A549 (cell line): Measurements from ENCODE around the gene ZBTB38. TPM values are rescaled to one million over a fixed set of nuclear protein-coding genes. Genes with fewer than 3 reads are reported as not detected.

Experiments
- ATAC-seq, 2 experiments: fragments of 200-7000 bp in 1 of 2; fragments of >200 bp in 1 of 2; cut with Nextera tagmentation in 1 of 2; cut with Tn5 transposase in 1 of 2; 3 replicates each; pipeline versions ENCODE4 v1.8.0 to v1.9.1; 2018 to 2020; ENCODE audit warnings: mild to moderate bottlenecking in 1 of 2, moderate library complexity in 1 of 2
- CTCF ChIA-PET: fragments of 300-600 bp; sonication (Branson Sonifier 250); formaldehyde crosslinking; extraction: SDS; loops from one replicate; lab custom pipeline; 2021; ENCODE audit warnings: antibody characterized with exemption, inconsistent platforms; lab: Yijun Ruan, JAX
- POLR2A ChIA-PET: fragments of 350-600 bp; formaldehyde crosslinking; extraction: SDS; loops from one replicate; lab custom pipeline; 2021; ENCODE audit warnings: antibody characterized with exemption, inconsistent platforms; lab: Yijun Ruan, JAX
- DNase-seq, 2 experiments: peaks; one replicate each; pipeline versions ENCODE4 v3.0.0 to v3.0.0-alpha.2; 2011 to 2016; ENCODE audit warnings: low read depth in 1 of 2, low spot score in 1 of 2
- FAIRE-seq: peaks from 2 replicates; lab custom pipeline; 2011; peaks lifted over from hg19 to GRCh38; lab: Jason Lieb, UNC
- H3K27ac ChIP-seq, 2 experiments: fragments of >200 bp; sonication (Bioruptor Twin); formaldehyde crosslinking; 3 replicates each; pipeline ENCODE4 v1.5.1; 2016 to 2017
- H3K4me1 ChIP-seq: fragments of >200 bp; sonication (Bioruptor Twin); formaldehyde crosslinking; 3 replicates; pipeline ENCODE4 v1.6.1; 2016
- H3K4me2 ChIP-seq: fragments of >200 bp; sonication (Bioruptor Twin); formaldehyde crosslinking; 3 replicates; pipeline ENCODE4 v1.6.1; 2016
- H3K4me3 ChIP-seq: fragments of >200 bp; sonication (Bioruptor Twin); formaldehyde crosslinking; 3 replicates; pipeline ENCODE4 v1.5.1; 2016
- H3K9me3 ChIP-seq: fragments of >200 bp; sonication (Bioruptor Twin); formaldehyde crosslinking; 3 replicates; pipeline ENCODE4 v1.6.1; 2016
- ATOH8 ChIP-seq: fragments of 250-450 bp; sonication (Bioruptor Pico); IDR thresholded peaks from 2 replicates; pipeline ENCODE4 v1.5.0; 2020; ENCODE audit warnings: low read depth, mild to moderate bottlenecking, moderate library complexity
- BCL3 ChIP-seq: fragments of >200 bp; sonication (Bioruptor Twin); formaldehyde crosslinking; IDR thresholded peaks from 3 replicates; pipeline ENCODE4 v1.6.1; 2016
- CBX8 ChIP-seq: fragments of 200-600 bp; sonication (generic); IDR thresholded peaks from 2 replicates; pipeline ENCODE4 v1.6.1; 2016
- CEBPB ChIP-seq, 2 experiments: fragments of >200 bp in 1 of 2; sonication (Bioruptor Twin) in 1 of 2; formaldehyde crosslinking in 1 of 2; IDR thresholded peaks; 2 replicates each; pipeline ENCODE4 v1.6.1; 2012 to 2016
- CHD2 ChIP-seq: fragments of 150-350 bp; IDR thresholded peaks from 2 replicates; pipeline ENCODE4 v1.6.1; 2014; ENCODE audit warnings: low read length; ENCODE audit not compliant: partially characterized antibody
- CHD4 ChIP-seq: fragments of 200-600 bp; sonication (generic); IDR thresholded peaks from 2 replicates; pipeline ENCODE4 v1.6.1; 2016; ENCODE audit warnings: antibody characterized with exemption, mild to moderate bottlenecking, borderline replicate concordance
- EHF ChIP-seq: fragments of 250-450 bp; sonication (Bioruptor Pico); IDR thresholded peaks from 2 replicates; pipeline ENCODE4 v1.5.0; 2020; ENCODE audit warnings: mild to moderate bottlenecking
- ESRRA ChIP-seq: fragments of 150-350 bp; IDR thresholded peaks from 2 replicates; pipeline ENCODE4 v1.6.1; 2014; ENCODE audit warnings: mild to moderate bottlenecking, low read length, borderline replicate concordance
- GATA3 ChIP-seq: IDR thresholded peaks from 2 replicates; pipeline ENCODE4 v1.6.1; 2012; ENCODE audit warnings: borderline replicate concordance
- HOXA7 ChIP-seq: fragments of 250-450 bp; sonication (Bioruptor Pico); IDR thresholded peaks from 2 replicates; pipeline ENCODE4 v1.5.0; 2020; ENCODE audit warnings: mild to moderate bottlenecking, moderate library complexity
- JUNB ChIP-seq: fragments of >200 bp; sonication (Bioruptor Twin); formaldehyde crosslinking; IDR thresholded peaks from 2 replicates; pipeline ENCODE4 v1.6.1; 2016
- KDM5A ChIP-seq: fragments of 200-600 bp; sonication (generic); IDR thresholded peaks from 2 replicates; pipeline ENCODE4 v1.6.1; 2016; ENCODE audit warnings: antibody characterized with exemption, mild to moderate bottlenecking
- MAFK ChIP-seq: fragments of 450-650 bp; IDR thresholded peaks from 2 replicates; pipeline ENCODE4 v1.6.1; 2014; ENCODE audit not compliant: partially characterized antibody
- MAZ ChIP-seq: fragments of 150-350 bp; IDR thresholded peaks from 2 replicates; pipeline ENCODE4 v1.6.1; 2014; ENCODE audit warnings: antibody characterized with exemption, low read depth, low read length, borderline replicate concordance
- NFE2L2 ChIP-seq: fragments of 150-350 bp; conservative IDR thresholded peaks from 2 replicates; pipeline ENCODE4 v1.6.1; 2014; ENCODE audit warnings: low read length
- NPAS2 ChIP-seq: fragments of 250-450 bp; sonication (Bioruptor Pico); IDR thresholded peaks from 2 replicates; pipeline ENCODE4 v1.8.0; 2022; ENCODE audit warnings: mild to moderate bottlenecking, moderate library complexity, borderline replicate concordance
- POLR2AphosphoS2 ChIP-seq: conservative IDR thresholded peaks from 2 replicates; pipeline ENCODE4 v1.6.1; 2012; ENCODE audit warnings: low read length, improper control_type of control experiment, inconsistent platforms
- SREBF2 ChIP-seq: fragments of 450-650 bp; IDR thresholded peaks from 2 replicates; pipeline ENCODE4 v1.6.1; 2014; ENCODE audit warnings: mild to moderate bottlenecking, moderate library complexity
- ZFP36 ChIP-seq: fragments of 450-650 bp; IDR thresholded peaks from 2 replicates; pipeline ENCODE4 v1.6.1; 2014; ENCODE audit warnings: borderline replicate concordance; ENCODE audit not compliant: partially characterized antibody
- ZSCAN20 ChIP-seq: fragments of 250-450 bp; sonication (Bioruptor Pico); IDR thresholded peaks from 2 replicates; pipeline ENCODE4 v1.8.0; 2022; ENCODE audit warnings: mild to moderate bottlenecking, moderate library complexity
- WGBS: methylation state at CpG from one replicate; pipeline ENCODE4 v1.1.6; 2017; ENCODE audit errors: missing lambda C conversion rate; 5-methylcytosine and 5-hydroxymethylcytosine counted together
- polyA plus RNA-seq, 4 experiments: library from polyadenylated mRNA; depleted of rRNA in 3 of 4; stranded (reverse); fragments of >200 nt; fragmentation: RNase III in 1 of 4; extraction: RNeasy Plus Mini Kit Qiagen cat#74134 plus additional on column Dnase treatment in 1 of 4; gene quantifications; 2 replicates in 3 of 4; 3 replicates in 1 of 4; pipeline ENCODE4 v1.2.3, GENCODE V29; 2011 to 2017
- TF ChIP-seq, protein P1 (sequence below): fragments of 450-650 bp; IDR thresholded peaks from 2 replicates; pipeline ENCODE4 v1.6.1; 2014; ENCODE audit warnings: antibody characterized with exemption
- TF ChIP-seq, protein P2 (sequence below): fragments of 150-350 bp; IDR thresholded peaks from 2 replicates; pipeline ENCODE4 v1.6.1; 2014; ENCODE audit warnings: low read depth, mild to moderate bottlenecking, low read length

The ZBTB38 gene
- polyA plus RNA-seq, 2 of the 4 experiments (the other 2 are of a cell fraction), result 72.0 to 110 TPM

DNA sequence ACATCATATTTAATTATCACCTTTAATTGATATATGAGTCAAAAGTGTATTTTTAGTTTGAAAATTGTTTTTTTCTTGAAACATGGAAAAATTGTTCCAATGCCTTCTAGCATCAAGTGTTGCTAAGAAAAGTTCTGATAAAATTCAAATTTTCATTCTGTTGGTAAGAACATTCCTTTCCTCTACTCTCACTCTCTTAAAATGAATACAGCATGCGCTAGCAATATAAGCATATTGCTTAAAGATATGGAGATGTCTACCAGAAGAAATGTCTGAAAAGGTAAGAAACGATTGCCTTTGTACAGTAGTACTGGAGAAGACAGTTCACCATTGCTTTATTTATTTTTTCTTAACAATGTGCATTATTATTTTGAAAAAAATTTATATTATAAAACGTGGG is 17.6 kb upstream of the ZBTB38 start (continued):
- no peak for TF ChIP-seq ZFP36
- TF ChIP-seq ZSCAN20, result no peak
- TF ChIP-seq, all 56 proteins: peak for 0

DNA sequence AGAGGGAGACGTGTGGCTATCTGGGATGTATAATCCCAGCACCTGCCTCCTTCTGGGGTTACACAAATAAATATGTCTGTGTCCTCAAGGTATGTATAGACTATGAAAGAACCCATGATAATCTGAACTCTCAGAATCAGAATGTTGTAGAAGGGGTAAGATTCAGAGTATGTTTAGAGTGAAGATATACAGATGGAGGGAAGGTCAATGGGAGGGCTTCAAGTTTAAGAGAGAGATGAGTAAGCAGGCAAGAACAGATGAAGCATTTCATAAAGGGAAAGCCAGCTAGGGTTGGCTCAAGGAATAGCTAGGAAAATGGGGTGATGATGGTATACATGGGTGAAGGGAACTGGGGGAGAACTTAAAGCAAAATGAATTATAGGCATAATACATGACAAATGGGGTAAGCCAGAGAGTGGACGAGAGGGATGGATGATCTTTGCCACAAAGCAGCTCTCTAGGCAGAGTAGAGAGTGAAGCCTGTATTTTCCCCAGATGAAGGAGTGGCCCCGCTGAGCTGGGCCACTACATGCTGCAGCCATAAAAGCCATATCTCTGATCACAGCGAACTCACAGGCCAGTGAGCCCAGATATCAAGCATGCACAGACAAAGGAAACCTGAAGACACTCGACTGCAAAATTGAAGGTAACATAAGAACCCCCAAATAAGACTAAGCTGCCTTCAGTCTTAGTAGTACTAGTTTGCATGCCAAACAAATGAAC is 15.9 kb upstream of the ZBTB38 start:
- peak overlapping the region; percentile 10 to 63; a peak in 3 of 6 replicates for H3K27ac ChIP-seq
- no peak for ATAC-seq
- H3K9me3 ChIP-seq, result no peaks in the 10 kb centered on the region
- H3K4me3 ChIP-seq, result no peak overlapping the region
- DNase-seq, result no peak
- no peak for TF ChIP-seq KDM5A
- TF ChIP-seq, protein P1, sequence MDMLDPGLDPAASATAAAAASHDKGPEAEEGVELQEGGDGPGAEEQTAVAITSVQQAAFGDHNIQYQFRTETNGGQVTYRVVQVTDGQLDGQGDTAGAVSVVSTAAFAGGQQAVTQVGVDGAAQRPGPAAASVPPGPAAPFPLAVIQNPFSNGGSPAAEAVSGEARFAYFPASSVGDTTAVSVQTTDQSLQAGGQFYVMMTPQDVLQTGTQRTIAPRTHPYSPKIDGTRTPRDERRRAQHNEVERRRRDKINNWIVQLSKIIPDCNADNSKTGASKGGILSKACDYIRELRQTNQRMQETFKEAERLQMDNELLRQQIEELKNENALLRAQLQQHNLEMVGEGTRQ, result no peak
- no peak for TF ChIP-seq POLR2AphosphoS2
- no peak for TF ChIP-seq CBX8
- TF ChIP-seq, protein P2, sequence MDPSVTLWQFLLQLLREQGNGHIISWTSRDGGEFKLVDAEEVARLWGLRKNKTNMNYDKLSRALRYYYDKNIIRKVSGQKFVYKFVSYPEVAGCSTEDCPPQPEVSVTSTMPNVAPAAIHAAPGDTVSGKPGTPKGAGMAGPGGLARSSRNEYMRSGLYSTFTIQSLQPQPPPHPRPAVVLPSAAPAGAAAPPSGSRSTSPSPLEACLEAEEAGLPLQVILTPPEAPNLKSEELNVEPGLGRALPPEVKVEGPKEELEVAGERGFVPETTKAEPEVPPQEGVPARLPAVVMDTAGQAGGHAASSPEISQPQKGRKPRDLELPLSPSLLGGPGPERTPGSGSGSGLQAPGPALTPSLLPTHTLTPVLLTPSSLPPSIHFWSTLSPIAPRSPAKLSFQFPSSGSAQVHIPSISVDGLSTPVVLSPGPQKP, result no peak
- TF ChIP-seq MAZ, result no peak
- TF ChIP-seq EHF (CRISPR knock-in tag), result no peak
- no peak for TF ChIP-seq NFE2L2
- no peak for TF ChIP-seq ESRRA
- no peak for TF ChIP-seq NPAS2 (CRISPR knock-in tag)
- TF ChIP-seq HOXA7, result no peak
- TF ChIP-seq CHD4, result no peak
- no peak for TF ChIP-seq JUNB
- TF ChIP-seq BCL3, result no peak
- no peak for TF ChIP-seq ATOH8 (CRISPR knock-in tag)
- TF ChIP-seq CHD2, result no peak
- TF ChIP-seq CEBPB (IDR thresholded peaks at IDR 0.05), result no peak
- TF ChIP-seq SREBF2, result no peak
- TF ChIP-seq GATA3, result no peak
- TF ChIP-seq MAFK, result no peak
- TF ChIP-seq, all 56 proteins: peak for 0
- Histone ChIP-seq H3K4me2 (no peak overlapping the region), H3K4me1 (peaks cover 15% of the 10 kb centered on the region)
- ChIA-PET POLR2A (interaction anchor here (1.2 kb wide), 1 partner anchor 40 kb away, joined by 3 read pairs; no protein-coding TSS in a partner anchor), CTCF (interaction anchor here (0.7 to 2.6 kb wide), 7 partner anchors 8 to 107 kb away, joined by 3 to 15 read pairs (median 4); no protein-coding TSS in a partner anchor)
- FAIRE-seq, result no peak
- 76% methylated on average over 5 of the region's 5 CpGs for WGBS
